B cell (primary cell): ENCODE results near the gene IQCK. TPM values are rescaled to one million over a fixed set of nuclear protein-coding genes. Genes with fewer than 3 reads are reported as not detected.
A peak's percentile ranks its signal among the peaks of the same experiment; 100 is the strongest.
"Not testable (repeated sequence)": the region's sequence is repeated elsewhere in the genome, so short reads cannot be mapped to it uniquely, and the experiment has no call there.

ENCODE experiments used
- ATAC-seq: fragments of 200-7000 bp; cut with Tn5 transposase; one replicate; pipeline ENCODE4 v1.10.0; 2021; ENCODE audit warnings: low read depth, mild to moderate bottlenecking, moderate number of reproducible peaks, moderate library complexity
- CTCF ChIA-PET: fragments of 350-600 bp; sonication (Branson Sonifier 250); formaldehyde crosslinking; loops from one replicate; lab custom pipeline; 2021; ENCODE audit warnings: antibody characterized with exemption, inconsistent platforms; lab: Charles Lee
- POLR2A ChIA-PET: fragments of 350-600 bp; sonication (Branson Sonifier 250); formaldehyde crosslinking; loops from one replicate; lab custom pipeline; 2021; ENCODE audit warnings: antibody characterized with exemption; lab: Charles Lee
- DNase-seq: peaks from one replicate; pipeline ENCODE4 v3.0.0; 2013
- H2AFZ ChIP-seq: 2 replicates; pipeline ENCODE4 v1.6.1; 2012; ENCODE audit warnings: mild to moderate bottlenecking, low read depth, low read length; ENCODE audit not compliant: insufficient read depth, poor library complexity, severe bottlenecking
- H3K27ac ChIP-seq, 2 donors: 1 replicate in 1 of 2; 2 replicates in 1 of 2; pipeline ENCODE4 v1.5.1; 2012 to 2013; ENCODE audit warnings: low read length in 2 of 2, mild to moderate bottlenecking in 2 of 2, moderate library complexity in 1 of 2
- H3K27me3 ChIP-seq, 4 experiments: fragments of 200-600 bp in 1 of 4; sonication (generic) in 1 of 4; replicated peaks in 1 of 4; 1 replicate in 2 of 4; 2 replicates in 2 of 4; pipeline versions ENCODE4 v1.6.1 to v1.7.0; 2013 to 2016; ENCODE audit warnings: low read length in 3 of 4, mild to moderate bottlenecking in 2 of 4, mixed read lengths in 1 of 4, moderate library complexity in 1 of 4; ENCODE audit not compliant: insufficient read depth in 4 of 4, control insufficient read depth in 3 of 4; ENCODE audit errors: control extremely low read depth in 1 of 4
- H3K36me3 ChIP-seq, 2 experiments: replicated peaks in 1 of 2; 1 replicate in 1 of 2; 2 replicates in 1 of 2; pipeline versions ENCODE4 v1.6.1 to v1.7.1; 2013; ENCODE audit warnings: low read length in 1 of 2; ENCODE audit not compliant: insufficient read depth in 2 of 2, control insufficient read depth in 1 of 2; ENCODE audit errors: control extremely low read depth in 1 of 2, extremely low read depth in 1 of 2
- H3K4me1 ChIP-seq, 2 donors: fragments of 200-600 bp in 1 of 2; sonication (generic) in 1 of 2; 1 replicate in 1 of 2; 2 replicates in 1 of 2; pipeline versions ENCODE4 v1.5.1 to v1.6.1; 2013 to 2017; ENCODE audit warnings: low read length in 2 of 2; ENCODE audit not compliant: control insufficient read depth in 2 of 2, insufficient read depth in 2 of 2
- H3K4me2 ChIP-seq: replicated peaks from 2 replicates; pipeline ENCODE3; 2012; ENCODE audit warnings: mild to moderate bottlenecking, low read depth, low read length; ENCODE audit not compliant: poor library complexity, severe bottlenecking
- H3K4me3 ChIP-seq, 5 experiments: fragments of 200-600 bp in 1 of 5; sonication (generic) in 1 of 5; 1 replicate in 3 of 5; 2 replicates in 2 of 5; pipeline versions ENCODE4 v1.5.1 to v1.7.0; 2011 to 2016; ENCODE audit warnings: low read length in 4 of 5, mild to moderate bottlenecking in 4 of 5, low read depth in 2 of 5, control low read depth in 1 of 5, moderate library complexity in 1 of 5; ENCODE audit not compliant: insufficient read depth in 1 of 5; ENCODE audit errors: control extremely low read depth in 1 of 5, extremely low read depth in 1 of 5
- H3K79me2 ChIP-seq: fragments of 200-600 bp; sonication (generic); one replicate; pipeline ENCODE4 v1.6.0; 2016; ENCODE audit warnings: low read length; ENCODE audit not compliant: control insufficient read depth, insufficient read depth
- H3K9ac ChIP-seq: fragments of 200-600 bp; sonication (generic); 2 replicates; pipeline ENCODE4 v1.6.1; 2017; ENCODE audit warnings: mild to moderate bottlenecking, low read length, moderate library complexity
- H3K9me3 ChIP-seq, 3 donors: one replicate each; pipeline versions ENCODE4 v1.6.1 to v1.7.1; 2013; ENCODE audit warnings: low read length in 2 of 3; ENCODE audit not compliant: control insufficient read depth in 2 of 3, insufficient read depth in 1 of 3; ENCODE audit errors: control extremely low read depth in 1 of 3
- H4K20me1 ChIP-seq: 2 replicates; pipeline ENCODE4 v1.6.0; 2012; ENCODE audit warnings: mild to moderate bottlenecking, low read length; ENCODE audit not compliant: insufficient read depth, control insufficient read depth, poor library complexity, severe bottlenecking
- H3K27ac Mint-ChIP-seq: one replicate; pipeline ENCODE4 v1.8.0; 2021; ENCODE audit warnings: mixed read lengths
- H3K27me3 Mint-ChIP-seq: one replicate; pipeline ENCODE4 v1.8.0; 2021; ENCODE audit warnings: mixed read lengths
- H3K4me1 Mint-ChIP-seq: one replicate; pipeline ENCODE4 v1.8.0; 2021; ENCODE audit warnings: mixed read lengths
- H3K4me3 Mint-ChIP-seq: one replicate; pipeline ENCODE4 v1.8.0; 2021; ENCODE audit warnings: mixed read lengths
- H3K9me3 Mint-ChIP-seq: one replicate; pipeline ENCODE4 v1.8.0; 2022; ENCODE audit warnings: mixed read lengths; ENCODE audit not compliant: insufficient read depth
- EZH2 ChIP-seq: IDR thresholded peaks from 2 replicates; pipeline ENCODE4 v1.6.1; 2012; ENCODE audit warnings: borderline replicate concordance, low read depth, mild to moderate bottlenecking, moderate library complexity, low read length; ENCODE audit not compliant: insufficient read depth, poor library complexity, severe bottlenecking
- WGBS: methylation state at CpG from one replicate; pipeline ENCODE4 v1.1.5; 2013; ENCODE audit warnings: missing lambda C conversion rate; ENCODE audit not compliant: insufficient coverage; 5-methylcytosine and 5-hydroxymethylcytosine counted together
- intact Hi-C: fragments of 100-400 bp; cut with micrococcal nuclease; formaldehyde crosslinking; loops from one replicate; pipeline ENCODE4 v1.10.0; 2022
- polyA plus RNA-seq: library from polyadenylated mRNA; depleted of rRNA; stranded (reverse); fragments of >200 nt; gene quantifications from 2 replicates; pipeline ENCODE4 v1.2.3, GENCODE V29; 2012
- total RNA-seq, 2 donors: library from RNA; stranded (reverse); fragments of 120-200 nt in 1 of 2; gene quantifications; 1 replicate in 1 of 2; 2 replicates in 1 of 2; pipeline versions ENCODE4 v1.2.3 to v1.2.4, GENCODE V29; 2013 to 2022
- TF ChIP-seq, protein P1 (sequence below): fragments of 200-600 bp; IDR thresholded peaks from one replicate; pipeline ENCODE4 v1.8.0; 2022; ENCODE audit warnings: antibody characterized with exemption, mild to moderate bottlenecking

Gene IQCK
- total and polyA plus RNA-seq, 2 donors (not counting 1 experiment from before 2014, with no cell fraction given), result 1.00 to 3.0 TPM

DNA sequence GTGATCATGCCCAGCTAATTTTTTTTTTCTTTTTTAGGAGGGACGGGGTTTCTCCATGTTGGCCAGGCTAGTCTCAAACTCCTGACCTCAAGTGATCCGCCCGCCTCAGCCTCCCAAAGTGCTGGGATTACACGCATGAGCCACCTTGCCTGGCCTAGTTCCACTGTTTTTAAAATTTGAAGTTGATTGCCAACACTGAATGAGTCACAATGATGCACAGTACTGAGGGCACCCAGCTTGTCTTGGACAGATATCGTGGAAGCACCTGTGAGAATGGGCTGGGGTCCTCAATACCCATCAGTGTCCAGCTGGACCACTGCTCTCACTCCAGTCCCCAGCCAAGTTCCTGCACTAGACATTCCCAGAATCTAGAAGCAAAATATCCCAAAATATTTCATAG, 2.5 kb upstream of the IQCK start:
- Mint-ChIP-seq H3K9me3 (no peaks in the 10 kb centered on the region), H3K4me3 (peak overlapping the region; percentile 93), H3K4me1 (peaks cover 19% of the 10 kb centered on the region), H3K27ac (no peak overlapping the region), H3K27me3 (no peaks in the 10 kb centered on the region)
- H3K27me3 ChIP-seq, result no peaks in the 10 kb centered on the region
- intact Hi-C loops, result loop anchor here (5.0 kb wide), 1 partner anchor 913 kb away; the partner anchor contains the start of gene ARL6IP1
- CTCF ChIA-PET, result interaction anchor here (1.1 kb wide), 1 partner anchor 158 kb away, joined by 3 read pairs; no protein-coding TSS in a partner anchor
- ATAC-seq (no peak), DNase-seq (no peak)
- no peak overlapping the region for H3K27ac ChIP-seq
- H4K20me1 ChIP-seq, result peaks cover 12% of the 10 kb centered on the region
- no peak overlapping the region for H2AFZ ChIP-seq
- 96% methylated on average over 5 of the region's 5 CpGs for WGBS
- no peak overlapping the region for H3K4me2 ChIP-seq
- TF ChIP-seq EZH2, result no peak
- TF ChIP-seq, protein P1, sequence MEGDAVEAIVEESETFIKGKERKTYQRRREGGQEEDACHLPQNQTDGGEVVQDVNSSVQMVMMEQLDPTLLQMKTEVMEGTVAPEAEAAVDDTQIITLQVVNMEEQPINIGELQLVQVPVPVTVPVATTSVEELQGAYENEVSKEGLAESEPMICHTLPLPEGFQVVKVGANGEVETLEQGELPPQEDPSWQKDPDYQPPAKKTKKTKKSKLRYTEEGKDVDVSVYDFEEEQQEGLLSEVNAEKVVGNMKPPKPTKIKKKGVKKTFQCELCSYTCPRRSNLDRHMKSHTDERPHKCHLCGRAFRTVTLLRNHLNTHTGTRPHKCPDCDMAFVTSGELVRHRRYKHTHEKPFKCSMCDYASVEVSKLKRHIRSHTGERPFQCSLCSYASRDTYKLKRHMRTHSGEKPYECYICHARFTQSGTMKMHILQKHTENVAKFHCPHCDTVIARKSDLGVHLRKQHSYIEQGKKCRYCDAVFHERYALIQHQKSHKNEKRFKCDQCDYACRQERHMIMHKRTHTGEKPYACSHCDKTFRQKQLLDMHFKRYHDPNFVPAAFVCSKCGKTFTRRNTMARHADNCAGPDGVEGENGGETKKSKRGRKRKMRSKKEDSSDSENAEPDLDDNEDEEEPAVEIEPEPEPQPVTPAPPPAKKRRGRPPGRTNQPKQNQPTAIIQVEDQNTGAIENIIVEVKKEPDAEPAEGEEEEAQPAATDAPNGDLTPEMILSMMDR, result no peak
- H3K4me1 ChIP-seq, result peaks cover 11 to 13% of the 10 kb centered on the region in 2 donors
- H3K4me3 ChIP-seq, result no peak overlapping the region
- POLR2A ChIA-PET, result interaction anchor here (0.6 kb wide), 1 partner anchor 926 kb away, joined by 5 read pairs; the partner anchor contains the start of gene RPS15A
- peaks cover 42% of the 10 kb centered on the region for H3K79me2 ChIP-seq
- H3K9ac ChIP-seq, result no peak overlapping the region
- no peaks in the 10 kb centered on the region for H3K9me3 ChIP-seq
- H3K36me3 ChIP-seq, result peaks cover 0 to 23% of the 10 kb centered on the region in 2 experiments

DNA sequence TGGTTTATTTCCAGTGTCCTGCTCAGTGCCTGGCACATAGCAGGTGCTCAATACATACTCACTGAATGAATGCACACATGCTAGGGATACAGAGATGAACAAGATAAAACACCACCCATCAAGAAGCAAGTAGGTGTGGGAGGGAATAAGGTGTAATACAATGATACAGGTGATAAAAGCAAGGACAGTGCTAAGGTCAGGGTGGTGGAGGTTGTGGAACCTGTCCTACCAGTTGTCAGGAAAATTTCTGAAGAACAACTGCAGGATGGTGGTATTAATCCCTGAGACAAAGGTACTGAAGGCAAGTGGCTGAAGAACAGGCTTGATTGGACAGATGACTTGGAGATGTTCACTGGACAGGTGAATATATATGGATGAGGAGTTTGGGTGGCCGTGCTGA, 1.9 kb upstream of the IQCK start:
- no peak for DNase-seq
- no peak overlapping the region for H3K27ac ChIP-seq
- H3K9me3 ChIP-seq, result no peaks in the 10 kb centered on the region
- no peak overlapping the region for H2AFZ ChIP-seq
- H3K4me3 ChIP-seq, result no peak overlapping the region
- ChIA-PET POLR2A (interaction anchor here (0.6 kb wide), 1 partner anchor 926 kb away, joined by 5 read pairs; the partner anchor contains the start of gene RPS15A), CTCF (no interaction called here)
- no peak overlapping the region for H3K4me2 ChIP-seq
- peaks cover 0 to 18% of the 10 kb centered on the region in 2 experiments for H3K36me3 ChIP-seq
- no peak overlapping the region for H3K9ac ChIP-seq
- 100% methylated on average over 1 of the region's 1 CpG for WGBS
- H4K20me1 ChIP-seq, result peaks cover 12% of the 10 kb centered on the region
- no peaks in the 10 kb centered on the region for H3K27me3 ChIP-seq
- TF ChIP-seq, protein P1, result no peak
- no peak for TF ChIP-seq EZH2
- Mint-ChIP-seq H3K4me1 (peaks cover 19% of the 10 kb centered on the region), H3K9me3 (no peaks in the 10 kb centered on the region), H3K27ac (peak overlapping the region; percentile 32), H3K4me3 (peak overlapping the region; percentile 93), H3K27me3 (no peaks in the 10 kb centered on the region)
- peaks cover 11 to 13% of the 10 kb centered on the region in 2 donors for H3K4me1 ChIP-seq
- intact Hi-C loops, result loop anchor here (5.0 kb wide), 1 partner anchor 914 kb away; the partner anchor contains the start of gene ARL6IP1
- peaks cover 41% of the 10 kb centered on the region for H3K79me2 ChIP-seq
- no peak for ATAC-seq

DNA sequence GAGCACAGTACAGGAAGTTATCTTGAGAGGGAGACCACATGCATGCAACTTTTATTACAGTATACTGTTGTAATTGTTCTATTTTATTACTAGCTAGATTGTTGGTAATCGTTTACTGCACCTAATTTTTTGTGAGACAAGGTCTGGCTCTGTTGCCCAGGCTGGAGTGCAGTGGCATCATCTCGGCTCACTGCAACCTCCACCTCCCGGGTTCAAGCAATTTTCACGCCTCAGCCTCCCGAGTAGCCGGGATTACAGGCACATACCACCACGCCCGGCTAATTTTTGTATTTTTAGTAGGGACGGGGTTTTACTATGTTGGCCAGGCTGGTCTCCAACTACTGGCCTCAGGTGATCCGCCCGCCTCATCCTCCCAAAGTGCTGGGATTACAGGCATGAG, 1.3 kb upstream of the IQCK start:
- H3K27me3 ChIP-seq, H3K9me3 Mint-ChIP-seq, H3K9ac ChIP-seq, H3K27ac ChIP-seq, H3K27me3 Mint-ChIP-seq, CTCF ChIA-PET, ATAC-seq, H2AFZ ChIP-seq, H4K20me1 ChIP-seq, DNase-seq, H3K9me3 ChIP-seq, H3K4me3 ChIP-seq, POLR2A ChIA-PET: not testable (repeated sequence)
- H3K4me1 ChIP-seq, result peaks cover 11 to 13% of the 10 kb centered on the region in 2 donors
- peaks cover 36% of the 10 kb centered on the region for H3K79me2 ChIP-seq
- peak overlapping the region; percentile 32 for H3K27ac Mint-ChIP-seq
- H3K4me2 ChIP-seq, result peak overlapping the region; percentile 95
- H3K4me3 Mint-ChIP-seq, result peak overlapping the region; percentile 93
- peaks cover 0 to 15% of the 10 kb centered on the region in 2 experiments for H3K36me3 ChIP-seq
- 77% methylated on average over 4 of the region's 11 CpGs for WGBS
- intact Hi-C loops, result loop anchor here (5.0 kb wide), 1 partner anchor 914 kb away; the partner anchor contains the start of gene ARL6IP1
- H3K4me1 Mint-ChIP-seq, result peaks cover 19% of the 10 kb centered on the region
